NCI-H2171 (cell line): ENCODE measurements around the gene SRGAP2C.
"Not testable (repeated sequence)": the region's sequence is repeated elsewhere in the genome, so short reads cannot be mapped to it uniquely, and the experiment has no call there.

Experiments
- DNase-seq: peaks from one replicate; lab custom pipeline; 2025; lab: John Stamatoyannopoulos, UW

Gene SRGAP2C

GRCh38 chr1:121186191-121186590, 1.4 kb downstream of the SRGAP2C start:
- not testable (repeated sequence) for DNase-seq

- not testable (repeated sequence) for DNase-seq
Observed at GRCh38 chr1:121187914-121188313, 3.1 kb downstream of the SRGAP2C start.

- not testable (repeated sequence) for DNase-seq
Observed at GRCh38 chr1:121192512-121192911, 7.7 kb downstream of the SRGAP2C start.

- DNase-seq = not testable (repeated sequence)
Observed at GRCh38 chr1:121197095-121197882, 12.5 kb downstream of the SRGAP2C start.

- not testable (repeated sequence) for DNase-seq
Observed at GRCh38 chr1:121199763-121200162, 15.0 kb downstream of the SRGAP2C start.

- DNase-seq = not testable (repeated sequence)
Observed at GRCh38 chr1:121200232-121200631, 15.5 kb downstream of the SRGAP2C start.

GRCh38 chr1:121200985-121201981, 16.5 kb downstream of the SRGAP2C start:
- DNase-seq = not testable (repeated sequence)

- not testable (repeated sequence) for DNase-seq
Observed at GRCh38 chr1:121202986-121203385, 18.2 kb downstream of the SRGAP2C start.

- DNase-seq = not testable (repeated sequence)
Observed at GRCh38 chr1:121205786-121206711, 21.3 kb downstream of the SRGAP2C start.

GRCh38 chr1:121207328-121207727, 22.6 kb downstream of the SRGAP2C start:
- DNase-seq = not testable (repeated sequence)

GRCh38 chr1:121208375-121208774, 23.6 kb downstream of the SRGAP2C start:
- DNase-seq = not testable (repeated sequence)

GRCh38 chr1:121210778-121211177, 26.0 kb downstream of the SRGAP2C start:
- DNase-seq = not testable (repeated sequence)

- DNase-seq = not testable (repeated sequence)
Observed at GRCh38 chr1:121213491-121213890, 28.7 kb downstream of the SRGAP2C start.

- not testable (repeated sequence) for DNase-seq
Observed at GRCh38 chr1:121214544-121215156, 29.9 kb downstream of the SRGAP2C start.

- not testable (repeated sequence) for DNase-seq
Observed at GRCh38 chr1:121215699-121216417, 31.1 kb downstream of the SRGAP2C start.

- not testable (repeated sequence) for DNase-seq
Observed at GRCh38 chr1:121216676-121217075, 31.9 kb downstream of the SRGAP2C start.

GRCh38 chr1:121221770-121222169, 37.0 kb downstream of the SRGAP2C start:
- DNase-seq = not testable (repeated sequence)

- not testable (repeated sequence) for DNase-seq
Observed at GRCh38 chr1:121224714-121225113, 39.9 kb downstream of the SRGAP2C start.

- DNase-seq = not testable (repeated sequence)
Observed at GRCh38 chr1:121226295-121226904, 41.6 kb downstream of the SRGAP2C start.

GRCh38 chr1:121226925-121227324, 42.1 kb downstream of the SRGAP2C start:
- not testable (repeated sequence) for DNase-seq
